K562 (cell line): Measurements from ENCODE around the gene CTXND1. TPM values are rescaled to one million over a fixed set of nuclear protein-coding genes. Genes with fewer than 3 reads are reported as not detected.

Experiments used
- ATAC-seq: fragments of 200-7000 bp; cut with Tn5 transposase; 3 replicates; pipeline ENCODE4 v1.9.1; 2020; ENCODE audit warnings: moderate library complexity
- BruUV-seq: library from RNA; stranded (reverse); fragments of 400-500 nt; replicated peaks from 2 replicates; lab custom pipeline; 2021; lab: Mats Ljungman, UMichigan
- CTCF ChIA-PET: fragments of 300-600 bp; formaldehyde crosslinking; extraction: SDS; loops from one replicate; lab custom pipeline; 2021; ENCODE audit warnings: low intra/inter-chr PET ratio; lab: Yijun Ruan, JAX
- POLR2A ChIA-PET: fragments of 300-600, 350-650 bp; sonication (Branson Sonifier 250); formaldehyde crosslinking; extraction: SDS; loops from one replicate; lab custom pipeline; 2021; ENCODE audit warnings: antibody characterized with exemption, inconsistent platforms; lab: Yijun Ruan, JAX
- DNase-seq, 4 experiments: peaks; one replicate each; pipeline versions ENCODE4 v3.0.0 to v3.0.0-alpha.2; 2011 to 2018; ENCODE audit warnings: low spot score in 3 of 4, mixed read lengths in 3 of 4; ENCODE audit errors: extremely low read depth in 1 of 4
- FAIRE-seq: peaks from 2 replicates; lab custom pipeline; 2011; peaks lifted over from hg19 to GRCh38; lab: Jason Lieb, UNC
- H2AFZ ChIP-seq: 2 replicates; pipeline ENCODE4 v1.6.0; 2011; ENCODE audit warnings: low read depth, low read length, control low read depth, inconsistent platforms
- H3K27ac ChIP-seq: fragments of 200-600 bp; 3 replicates; pipeline ENCODE4 v1.8.0; 2011; ENCODE audit warnings: low read depth, mild to moderate bottlenecking, control low read depth, inconsistent platforms, low read length, moderate library complexity, mixed read lengths; ENCODE audit errors: extremely low read depth
- H3K27me3 ChIP-seq, 2 experiments: fragments of 300-600 bp in 1 of 2; 2 replicates in 1 of 2; 3 replicates in 1 of 2; pipeline versions ENCODE4 v1.6.0 to v1.8.0; 2011; ENCODE audit warnings: inconsistent platforms in 2 of 2, low read length in 2 of 2, mild to moderate bottlenecking in 1 of 2, mixed read lengths in 1 of 2, moderate library complexity in 1 of 2; ENCODE audit not compliant: control insufficient read depth in 2 of 2, insufficient read depth in 2 of 2
- H3K36me3 ChIP-seq: fragments of 300-600 bp; 3 replicates; pipeline ENCODE4 v1.8.0; 2011; ENCODE audit warnings: mild to moderate bottlenecking, low read length, inconsistent platforms; ENCODE audit not compliant: control insufficient read depth, insufficient read depth
- H3K4me1 ChIP-seq, 2 experiments: fragments of 200-600 bp in 1 of 2; replicated peaks in 1 of 2; 2 replicates in 1 of 2; 3 replicates in 1 of 2; pipeline versions ENCODE4 v1.5.1 to v1.8.0; 2011; ENCODE audit warnings: inconsistent platforms in 2 of 2, low read length in 2 of 2, mild to moderate bottlenecking in 1 of 2, mixed read lengths in 1 of 2, moderate library complexity in 1 of 2; ENCODE audit not compliant: control insufficient read depth in 2 of 2, insufficient read depth in 2 of 2
- H3K4me2 ChIP-seq: 2 replicates; pipeline ENCODE4 v1.6.1; 2011; ENCODE audit warnings: low read length, control low read depth, inconsistent platforms, mixed read lengths; ENCODE audit not compliant: insufficient read depth
- H3K4me3 ChIP-seq: fragments of 200-600 bp; sonication (generic), shearing (Covaris generic); 2 replicates; pipeline ENCODE4 v1.5.1; 2016; ENCODE audit warnings: control low read depth, inconsistent platforms
- H3K79me2 ChIP-seq: fragments of 200-600 bp; 3 replicates; pipeline ENCODE4 v1.8.0; 2011; ENCODE audit warnings: low read length, inconsistent platforms; ENCODE audit not compliant: control insufficient read depth, insufficient read depth
- H3K9ac ChIP-seq, 2 experiments: 2 replicates each; pipeline versions ENCODE4 v1.6.0 to v1.6.1; 2011; ENCODE audit warnings: low read depth in 2 of 2, low read length in 2 of 2, control low read depth in 1 of 2, inconsistent platforms in 1 of 2, mild to moderate bottlenecking in 1 of 2, mixed read lengths in 1 of 2; ENCODE audit not compliant: insufficient read depth in 1 of 2
- H3K9me1 ChIP-seq: one replicate; pipeline ENCODE4 v1.6.0; 2011; ENCODE audit warnings: inconsistent platforms, mild to moderate bottlenecking, low read length, moderate library complexity; ENCODE audit not compliant: control insufficient read depth, insufficient read depth
- H3K9me3 ChIP-seq: replicated peaks from 2 replicates; pipeline ENCODE4 v1.5.1; 2011; ENCODE audit warnings: low read depth, low read length, inconsistent platforms; ENCODE audit not compliant: control insufficient read depth, insufficient read depth
- H4K20me1 ChIP-seq: replicated peaks from 2 replicates; pipeline ENCODE4 v1.6.1; 2011; ENCODE audit warnings: low read length, inconsistent platforms, mixed read lengths; ENCODE audit not compliant: control insufficient read depth, insufficient read depth
- ARHGAP35 ChIP-seq: fragments of 450-650 bp; IDR thresholded peaks from 2 replicates; pipeline ENCODE4 v1.6.1; 2018; ENCODE audit not compliant: partially characterized antibody
- GABPB1 ChIP-seq: sonication (generic); formaldehyde crosslinking; IDR thresholded peaks from 2 replicates; pipeline ENCODE4 v1.8.0; 2022; ENCODE audit warnings: mild to moderate bottlenecking, missing genetic modification reagents
- MYNN ChIP-seq, 2 experiments: sonication (generic); formaldehyde crosslinking in 1 of 2; IDR thresholded peaks; 2 replicates each; pipeline versions ENCODE4 v1.5.0 to v1.6.1; 2016 to 2020; ENCODE audit warnings: antibody characterized with exemption in 1 of 2, missing genetic modification reagents in 1 of 2
- TEAD2 ChIP-seq: fragments of 450-650 bp; IDR thresholded peaks from 2 replicates; pipeline ENCODE4 v1.6.1; 2016; ENCODE audit warnings: missing genetic modification characterization, control low read depth, missing compliant biosample characterization
- TOE1 ChIP-seq, 2 experiments: fragments of 450-650 bp in 1 of 2; sonication (generic) in 1 of 2; formaldehyde crosslinking in 1 of 2; IDR thresholded peaks; 2 replicates each; pipeline versions ENCODE4 v1.7.1 to v1.8.0; 2016 to 2022; ENCODE audit warnings: borderline replicate concordance in 2 of 2, mild to moderate bottlenecking in 2 of 2, antibody characterized with exemption in 1 of 2, inconsistent platforms in 1 of 2, low read depth in 1 of 2, missing genetic modification reagents in 1 of 2, moderate library complexity in 1 of 2
- ZBED1 ChIP-seq: IDR thresholded peaks from 2 replicates; pipeline ENCODE4 v1.6.1; 2014
- ZNF232 ChIP-seq: sonication (generic); formaldehyde crosslinking; IDR thresholded peaks from 2 replicates; pipeline ENCODE4 v1.8.0; 2022; ENCODE audit warnings: mild to moderate bottlenecking, missing genetic modification reagents
- ZNF79 ChIP-seq: fragments of 250-450 bp; sonication (Bioruptor Pico); IDR thresholded peaks from 2 replicates; pipeline ENCODE4 v1.4.0; 2020; ENCODE audit warnings: low read depth, mild to moderate bottlenecking, moderate library complexity
- WGBS: fragments of 100-300 bp; shearing (Covaris generic); methylation state at CpG from one replicate; pipeline ENCODE4 v1.1.6; 2016; ENCODE audit warnings: low coverage, mixed read lengths; ENCODE audit not compliant: insufficient coverage; ENCODE audit errors: missing lambda C conversion rate; 5-methylcytosine and 5-hydroxymethylcytosine counted together
- in situ Hi-C: fragments of 300-500 bp; cut with MboI; formaldehyde crosslinking; loops from 4 replicates; pipeline ENCODE4 v1.15.0; 2018; ENCODE audit warnings: inconsistent platforms, mixed read lengths
- intact Hi-C: fragments of 100-400 bp; cut with micrococcal nuclease; formaldehyde crosslinking; loops from 2 replicates; pipeline ENCODE4 v1.14.2; 2022
- polyA plus RNA-seq, 8 experiments: library from polyadenylated mRNA; depleted of rRNA in 4 of 8; stranded (reverse) in 5 of 8; unstranded in 3 of 8; fragments of >200 nt; fragmentation: Nextera tagmentation in 2 of 8; fragmentation: Illumina TruSeq in 1 of 8; extraction: Ambion mirVana in 2 of 8; extraction: Trizol in 1 of 8; gene quantifications; 2 replicates each; pipeline versions ENCODE4 v1.2.1 to v1.2.3, GENCODE V29; 2011 to 2014; ENCODE audit warnings: inconsistent platforms in 1 of 8, missing spikeins in 1 of 8
- total RNA-seq, 7 experiments: library from RNA; depleted of rRNA in 6 of 7; stranded (reverse); fragments of >200 nt in 6 of 7; fragmentation: Illumina TruSeq in 2 of 7; extraction: Trizol in 2 of 7; gene quantifications; 2 replicates each; pipeline versions ENCODE4 v1.2.1 to v1.2.3, GENCODE V29; 2011 to 2021; ENCODE audit warnings: low replicate concordance in 1 of 7
- TF ChIP-seq, protein P1 (sequence below): fragments of 450-650 bp; IDR thresholded peaks from 2 replicates; pipeline ENCODE4 v1.6.1; 2016; ENCODE audit warnings: borderline replicate concordance
- TF ChIP-seq, protein P2 (sequence below): sonication (generic); formaldehyde crosslinking; IDR thresholded peaks from 2 replicates; pipeline ENCODE4 v1.8.1; 2022; ENCODE audit warnings: missing genetic modification reagents
- TF ChIP-seq, protein P3 (sequence below): sonication (generic); IDR thresholded peaks from 2 replicates; pipeline ENCODE4 v1.6.1; 2016

CTXND1 gene
- total and polyA plus RNA-seq, 9 of the 15 experiments (the other 6 are each of a cell fraction or from before 2014, with no cell fraction given), result 0.04 TPM; not detected in 7

DNA sequence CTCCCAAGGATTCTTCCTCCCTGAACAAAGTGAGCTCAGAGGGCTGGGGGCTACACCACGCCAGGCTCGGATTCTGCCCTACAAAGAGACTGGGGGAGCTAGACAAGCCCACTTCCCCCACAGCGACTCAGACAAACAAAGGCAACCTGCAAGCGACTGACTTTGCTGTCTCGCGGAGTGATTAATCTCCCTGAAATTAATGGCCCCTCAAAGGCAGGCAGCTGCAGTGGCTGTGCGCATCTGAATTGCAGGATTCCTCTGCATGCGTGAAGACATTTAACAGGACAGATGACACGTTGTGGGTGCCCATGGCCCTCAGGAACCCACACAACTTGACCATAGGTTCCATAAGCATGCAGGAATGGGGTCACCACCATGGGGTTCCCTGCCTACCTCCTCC, 18.4 kb downstream of the CTXND1 start:
- TF ChIP-seq ZNF232 (CRISPR knock-in tag), result no peak
- TF ChIP-seq, protein P1, sequence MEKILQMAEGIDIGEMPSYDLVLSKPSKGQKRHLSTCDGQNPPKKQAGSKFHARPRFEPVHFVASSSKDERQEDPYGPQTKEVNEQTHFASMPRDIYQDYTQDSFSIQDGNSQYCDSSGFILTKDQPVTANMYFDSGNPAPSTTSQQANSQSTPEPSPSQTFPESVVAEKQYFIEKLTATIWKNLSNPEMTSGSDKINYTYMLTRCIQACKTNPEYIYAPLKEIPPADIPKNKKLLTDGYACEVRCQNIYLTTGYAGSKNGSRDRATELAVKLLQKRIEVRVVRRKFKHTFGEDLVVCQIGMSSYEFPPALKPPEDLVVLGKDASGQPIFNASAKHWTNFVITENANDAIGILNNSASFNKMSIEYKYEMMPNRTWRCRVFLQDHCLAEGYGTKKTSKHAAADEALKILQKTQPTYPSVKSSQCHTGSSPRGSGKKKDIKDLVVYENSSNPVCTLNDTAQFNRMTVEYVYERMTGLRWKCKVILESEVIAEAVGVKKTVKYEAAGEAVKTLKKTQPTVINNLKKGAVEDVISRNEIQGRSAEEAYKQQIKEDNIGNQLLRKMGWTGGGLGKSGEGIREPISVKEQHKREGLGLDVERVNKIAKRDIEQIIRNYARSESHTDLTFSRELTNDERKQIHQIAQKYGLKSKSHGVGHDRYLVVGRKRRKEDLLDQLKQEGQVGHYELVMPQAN, result no peak
- no peak overlapping the region for H3K4me3 ChIP-seq
- ChIA-PET CTCF (no interaction called here), POLR2A (no interaction called here)
- H3K27me3 ChIP-seq, result peaks cover 14 to 50% of the 10 kb centered on the region in 2 experiments; a peak in 4 of 5 replicates
- H3K79me2 ChIP-seq, result no peaks in the 10 kb centered on the region
- no peak for ATAC-seq
- H3K9me3 ChIP-seq, result no peaks in the 10 kb centered on the region
- H2AFZ ChIP-seq, result no peak overlapping the region
- H3K9ac ChIP-seq, result no peak overlapping the region
- H3K4me1 ChIP-seq, result no peaks in the 10 kb centered on the region
- intact Hi-C loops (no loop called here), in situ Hi-C loops (no loop called here)
- 14% methylated on average over 9 of the region's 9 CpGs for WGBS
- DNase-seq, result no peak
- H3K9me1 ChIP-seq, result no peaks in the 10 kb centered on the region
- H3K4me2 ChIP-seq, result no peak overlapping the region
- no peak overlapping the region for H3K27ac ChIP-seq
- no peaks in the 10 kb centered on the region for H3K36me3 ChIP-seq
- no TSS peak for BruUV-seq
- no peaks in the 10 kb centered on the region; the same call in 1 of the 2 replicates for H4K20me1 ChIP-seq
- FAIRE-seq, result no peak

DNA sequence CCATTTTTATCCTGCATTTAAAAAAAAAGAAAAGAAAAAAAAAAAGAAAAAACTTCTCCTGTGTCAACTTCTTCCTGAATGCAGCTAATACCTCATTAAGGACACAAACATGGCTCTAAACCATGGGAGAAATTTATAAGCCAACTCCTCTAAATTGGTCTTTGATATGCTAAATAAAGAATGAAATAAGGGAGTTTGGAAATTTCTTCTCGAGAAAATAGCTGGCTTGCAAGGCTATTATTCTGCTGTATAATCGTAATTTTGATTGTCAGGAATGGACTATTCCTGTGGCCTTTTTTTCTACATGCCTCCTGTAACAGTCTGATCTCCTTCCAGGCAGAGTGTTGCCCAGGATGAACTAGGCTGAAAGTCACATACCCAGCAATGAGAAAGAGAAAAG, 20.6 kb downstream of the CTXND1 start:
- Histone ChIP-seq H3K4me3 (no peak overlapping the region), H3K27me3 (peaks cover 18 to 48% of the 10 kb centered on the region in 2 experiments; a peak in 4 of 5 replicates), H3K4me1 (no peaks in the 10 kb centered on the region), H3K27ac (no peak overlapping the region), H2AFZ (no peak overlapping the region), H4K20me1 (no peaks in the 10 kb centered on the region; the same call in 1 of the 2 replicates), H3K4me2 (no peak overlapping the region), H3K9me3 (no peaks in the 10 kb centered on the region), H3K36me3 (no peaks in the 10 kb centered on the region), H3K79me2 (no peaks in the 10 kb centered on the region), H3K9ac (no peak overlapping the region), H3K9me1 (no peaks in the 10 kb centered on the region)
- POLR2A ChIA-PET, result no interaction called here
- no peak for TF ChIP-seq TEAD2
- no peak for TF ChIP-seq TOE1 (IDR thresholded peaks at IDR 0.05; ENCODE audit: borderline replicate concordance)
- TF ChIP-seq TOE1 (CRISPR knock-in tag; IDR thresholded peaks at IDR 0.05; ENCODE audit: borderline replicate concordance, low read depth), result no peak
- TF ChIP-seq ZBED1, result no peak
- TF ChIP-seq, protein P2, sequence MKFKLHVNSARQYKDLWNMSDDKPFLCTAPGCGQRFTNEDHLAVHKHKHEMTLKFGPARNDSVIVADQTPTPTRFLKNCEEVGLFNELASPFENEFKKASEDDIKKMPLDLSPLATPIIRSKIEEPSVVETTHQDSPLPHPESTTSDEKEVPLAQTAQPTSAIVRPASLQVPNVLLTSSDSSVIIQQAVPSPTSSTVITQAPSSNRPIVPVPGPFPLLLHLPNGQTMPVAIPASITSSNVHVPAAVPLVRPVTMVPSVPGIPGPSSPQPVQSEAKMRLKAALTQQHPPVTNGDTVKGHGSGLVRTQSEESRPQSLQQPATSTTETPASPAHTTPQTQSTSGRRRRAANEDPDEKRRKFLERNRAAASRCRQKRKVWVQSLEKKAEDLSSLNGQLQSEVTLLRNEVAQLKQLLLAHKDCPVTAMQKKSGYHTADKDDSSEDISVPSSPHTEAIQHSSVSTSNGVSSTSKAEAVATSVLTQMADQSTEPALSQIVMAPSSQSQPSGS (CRISPR knock-in tag), result no peak
- TF ChIP-seq ZNF79 (CRISPR knock-in tag), result no peak
- no peak for TF ChIP-seq MYNN (IDR thresholded peaks at IDR 0.05)
- TF ChIP-seq MYNN (CRISPR knock-in tag; IDR thresholded peaks at IDR 0.05), result no peak
- TF ChIP-seq ARHGAP35, result no peak
- no peak for TF ChIP-seq GABPB1 (CRISPR knock-in tag)
- TF ChIP-seq, protein P3, sequence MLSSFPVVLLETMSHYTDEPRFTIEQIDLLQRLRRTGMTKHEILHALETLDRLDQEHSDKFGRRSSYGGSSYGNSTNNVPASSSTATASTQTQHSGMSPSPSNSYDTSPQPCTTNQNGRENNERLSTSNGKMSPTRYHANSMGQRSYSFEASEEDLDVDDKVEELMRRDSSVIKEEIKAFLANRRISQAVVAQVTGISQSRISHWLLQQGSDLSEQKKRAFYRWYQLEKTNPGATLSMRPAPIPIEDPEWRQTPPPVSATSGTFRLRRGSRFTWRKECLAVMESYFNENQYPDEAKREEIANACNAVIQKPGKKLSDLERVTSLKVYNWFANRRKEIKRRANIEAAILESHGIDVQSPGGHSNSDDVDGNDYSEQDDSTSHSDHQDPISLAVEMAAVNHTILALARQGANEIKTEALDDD, result no peak
- no TSS peak for BruUV-seq
- FAIRE-seq (no peak), DNase-seq (no peak), ATAC-seq (no peak)
- intact Hi-C loops (no loop called here), in situ Hi-C loops (no loop called here)
- WGBS, result 4% methylated on average over 2 of the region's 2 CpGs
- CTCF ChIA-PET, result no interaction called here
